ENCODE data around the gene UNC5A.

GRCh38 chr5:176882567-176882903 is 72.2 kb downstream of the UNC5A start:
- TF ChIP-seq POLR2A (IDR thresholded peaks at IDR 0.05), result no peak
- no peak for TF ChIP-seq CTCF (IDR thresholded peaks at IDR 0.05)

Data from testis (tissue), 2 donors.